ENCODE measurements around the gene ULK1.

DNA sequence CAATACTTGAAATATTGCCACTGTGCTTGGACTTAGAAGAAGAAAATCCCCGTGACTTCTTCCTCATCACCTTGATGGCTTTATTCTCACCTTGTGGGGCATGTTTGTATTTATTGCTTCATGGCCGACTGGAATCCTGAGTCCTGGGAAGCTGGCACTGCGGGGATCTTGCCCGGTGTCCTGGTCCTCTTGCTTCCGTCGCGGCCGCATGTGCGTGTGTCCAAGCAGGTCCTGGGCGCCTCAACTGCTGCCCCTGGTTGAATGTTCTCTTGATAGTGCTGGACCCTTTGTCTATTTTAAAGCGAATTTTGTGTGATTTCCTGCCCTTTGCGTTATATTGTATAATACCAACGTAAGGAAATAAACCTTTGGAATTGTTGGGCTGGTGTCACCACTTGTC lies 28.4 kb downstream of the ULK1 start:
- TF ChIP-seq, protein P1, sequence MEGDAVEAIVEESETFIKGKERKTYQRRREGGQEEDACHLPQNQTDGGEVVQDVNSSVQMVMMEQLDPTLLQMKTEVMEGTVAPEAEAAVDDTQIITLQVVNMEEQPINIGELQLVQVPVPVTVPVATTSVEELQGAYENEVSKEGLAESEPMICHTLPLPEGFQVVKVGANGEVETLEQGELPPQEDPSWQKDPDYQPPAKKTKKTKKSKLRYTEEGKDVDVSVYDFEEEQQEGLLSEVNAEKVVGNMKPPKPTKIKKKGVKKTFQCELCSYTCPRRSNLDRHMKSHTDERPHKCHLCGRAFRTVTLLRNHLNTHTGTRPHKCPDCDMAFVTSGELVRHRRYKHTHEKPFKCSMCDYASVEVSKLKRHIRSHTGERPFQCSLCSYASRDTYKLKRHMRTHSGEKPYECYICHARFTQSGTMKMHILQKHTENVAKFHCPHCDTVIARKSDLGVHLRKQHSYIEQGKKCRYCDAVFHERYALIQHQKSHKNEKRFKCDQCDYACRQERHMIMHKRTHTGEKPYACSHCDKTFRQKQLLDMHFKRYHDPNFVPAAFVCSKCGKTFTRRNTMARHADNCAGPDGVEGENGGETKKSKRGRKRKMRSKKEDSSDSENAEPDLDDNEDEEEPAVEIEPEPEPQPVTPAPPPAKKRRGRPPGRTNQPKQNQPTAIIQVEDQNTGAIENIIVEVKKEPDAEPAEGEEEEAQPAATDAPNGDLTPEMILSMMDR (IDR thresholded peaks at IDR 0.05) = no peak
- TF ChIP-seq POLR2A (IDR thresholded peaks at IDR 0.05) = no peak
